Measurements from ENCODE around the gene POLN. TPM values are rescaled to one million over a fixed set of nuclear protein-coding genes. Genes with fewer than 3 reads are reported as not detected.
"Not testable (repeated sequence)": the region's sequence is repeated elsewhere in the genome, so short reads cannot be mapped to it uniquely, and the experiment has no call there.

POLN gene
- polyA plus RNA-seq, 3 donors, result 2.8 to 14.7 (median 5.7) TPM

DNA sequence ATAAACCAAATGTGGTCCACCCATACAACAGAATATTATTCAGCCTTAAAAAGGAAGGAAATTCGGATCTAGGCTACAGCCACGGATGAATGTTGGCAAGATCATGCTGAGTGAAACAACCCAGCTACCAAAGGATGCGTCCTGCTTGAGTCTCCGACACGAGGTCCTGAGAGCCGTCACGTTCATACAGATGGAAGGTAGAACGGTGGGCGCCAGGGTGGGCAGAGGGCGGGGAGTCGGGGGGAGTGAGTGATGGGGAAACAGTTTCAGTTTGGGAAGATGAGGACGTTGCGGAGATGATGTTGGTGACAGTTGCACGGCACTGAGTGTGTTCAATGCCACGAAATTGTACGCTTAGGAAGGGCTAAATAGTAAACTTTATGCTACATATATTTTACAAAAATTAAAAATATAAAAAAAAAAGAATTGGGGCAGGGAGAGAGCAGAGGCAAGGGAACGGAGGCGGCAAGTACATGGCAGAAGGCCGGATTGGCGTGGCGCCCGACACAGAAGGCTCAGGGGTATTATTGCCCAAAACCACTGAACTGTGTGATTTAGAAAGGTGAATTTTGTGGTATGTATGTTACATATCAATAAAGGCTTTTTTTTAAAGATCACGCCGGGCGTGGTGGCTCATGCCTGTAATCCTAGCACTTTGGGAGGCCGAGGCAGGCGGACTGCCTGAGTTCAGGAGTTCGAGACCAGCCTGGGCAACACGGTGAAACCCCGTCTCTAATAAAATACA lies 34.8 kb upstream of the POLN start:
- H3K27ac ChIP-seq (ENCODE audit: low read depth, low read length), result no peak overlapping the region
- WGBS, 3 donors, result 94 to 96% (median 95%) methylated on average over 30 of the region's 30 CpGs

DNA sequence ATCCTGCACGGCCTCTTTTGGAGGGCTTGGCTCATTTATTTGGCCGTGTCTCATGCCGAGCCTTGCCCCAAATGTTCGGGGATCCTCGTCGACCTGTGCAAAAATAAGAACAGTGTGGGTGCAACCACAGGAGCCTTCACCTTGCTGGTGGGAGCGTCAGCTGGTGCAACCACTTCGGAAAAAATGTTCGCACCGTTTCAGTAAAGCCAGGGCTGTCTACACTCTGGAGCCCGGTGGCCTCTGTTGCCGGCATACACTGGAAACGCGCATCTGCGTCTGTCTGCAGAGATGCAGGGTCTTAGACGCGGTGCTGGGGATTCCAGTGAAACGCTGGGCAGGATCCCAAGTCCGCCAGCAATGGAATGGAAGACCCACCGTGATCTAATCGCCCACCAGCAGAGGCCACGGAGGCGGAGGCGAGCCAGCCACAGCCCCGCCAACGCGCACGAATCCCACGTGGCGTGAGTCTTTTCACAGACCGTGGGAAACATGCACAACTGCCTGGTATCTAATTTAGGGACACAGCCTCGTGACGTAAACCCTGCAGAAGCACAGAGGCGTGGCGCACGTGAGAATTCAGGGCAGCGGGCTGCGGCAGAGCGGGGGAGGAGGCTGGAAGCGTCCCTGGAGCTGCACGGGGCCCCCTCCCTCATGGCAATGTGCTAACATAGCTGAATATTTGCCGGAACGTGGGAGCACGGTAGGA lies 33.8 kb upstream of the POLN start:
- 94 to 95% (median 94%) methylated on average over 44 of the region's 44 CpGs for WGBS, 3 donors
- no peak overlapping the region for H3K27ac ChIP-seq (ENCODE audit: low read depth, low read length)

DNA sequence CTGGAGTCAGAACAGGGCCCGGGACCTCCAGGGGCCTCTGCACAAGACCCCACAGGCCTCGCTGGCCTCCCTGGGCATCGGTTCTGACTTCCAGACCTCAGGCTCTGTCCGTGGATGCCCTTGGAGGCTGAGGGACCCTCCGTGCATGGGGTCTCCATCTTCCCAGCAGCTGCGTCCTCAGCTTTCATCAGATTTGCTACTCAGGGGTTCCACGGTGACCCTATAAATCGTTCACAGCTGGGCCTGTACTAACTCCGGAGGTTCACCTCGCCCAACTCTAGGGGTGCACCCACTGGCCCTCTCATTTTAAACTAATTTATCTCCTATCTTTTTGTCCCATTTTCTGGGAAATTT lies 33.1 kb upstream of the POLN start:
- WGBS, 3 donors, result 94 to 95% (median 95%) methylated on average over 7 to 10 of the region's 10 CpGs
- H3K27ac ChIP-seq (ENCODE audit: low read depth, low read length), result not testable (repeated sequence)

DNA sequence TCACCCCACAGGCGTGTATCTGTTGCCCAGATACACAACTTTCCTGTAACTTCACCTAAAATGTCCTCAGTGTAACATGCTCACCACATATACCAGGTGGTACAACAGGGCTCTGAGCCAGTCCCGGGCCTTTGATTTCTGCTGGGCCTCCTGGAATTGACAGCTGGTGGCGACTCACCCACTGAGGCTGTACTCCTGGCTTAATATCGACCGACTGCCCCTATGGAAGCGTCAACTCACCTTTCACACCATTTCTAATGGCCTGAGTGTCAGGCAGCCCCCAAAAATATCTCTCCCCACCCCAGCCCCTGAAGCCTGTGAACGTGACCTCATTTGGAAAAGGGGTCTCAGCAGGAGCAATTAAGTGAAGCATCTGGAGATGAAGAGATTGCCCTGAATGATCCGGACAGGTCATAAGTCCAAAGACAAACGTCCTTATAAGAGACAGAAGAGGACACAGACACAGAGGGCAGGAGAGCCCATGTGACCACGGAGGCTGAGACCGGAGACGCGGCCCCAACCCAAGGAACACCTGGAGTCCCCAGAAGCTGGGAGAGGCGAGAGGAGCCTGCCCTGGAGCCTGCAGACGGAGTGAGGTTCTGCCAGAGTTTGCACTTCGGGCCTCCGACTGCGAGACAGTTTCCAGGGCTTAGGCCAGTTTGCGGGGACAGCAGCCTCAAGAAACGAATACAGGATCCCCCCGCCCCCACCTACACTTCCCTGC lies 32.6 kb upstream of the POLN start:
- 90 to 92% (median 90%) methylated on average over 21 of the region's 21 CpGs for WGBS, 3 donors
- no peak overlapping the region for H3K27ac ChIP-seq (ENCODE audit: low read depth, low read length)

DNA sequence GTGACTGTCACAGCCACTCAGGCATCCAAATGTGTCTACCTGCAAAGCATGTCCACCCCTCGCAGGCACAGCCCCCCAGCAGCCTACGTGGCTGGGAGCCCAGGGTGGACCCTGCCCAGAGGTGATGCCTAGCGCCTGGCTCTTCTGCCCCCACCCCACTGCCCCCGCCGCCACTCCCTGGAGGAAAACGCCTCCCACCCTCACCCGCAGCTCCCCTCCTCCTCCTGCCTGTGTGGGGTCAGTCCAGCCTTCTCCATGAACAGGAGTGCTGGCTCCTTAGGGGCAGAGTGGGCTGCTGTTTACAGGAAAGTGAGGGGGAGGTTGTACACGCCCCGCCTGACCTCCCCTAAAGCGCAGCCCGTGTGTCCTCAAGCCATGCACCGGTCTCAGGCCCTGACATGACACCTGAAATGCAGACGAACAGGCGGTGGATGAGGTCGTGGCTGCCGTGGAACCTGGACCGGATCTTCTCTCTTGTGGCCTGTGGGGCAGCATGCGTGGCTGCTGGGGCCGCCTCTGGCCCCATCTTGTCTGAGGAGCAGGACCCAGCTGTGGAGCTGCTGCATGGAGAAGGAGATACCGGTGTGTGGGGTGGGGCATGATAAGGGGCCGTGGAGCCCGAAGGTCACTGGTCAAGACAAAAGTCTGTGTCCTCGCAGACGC lies 31.9 kb upstream of the POLN start:
- 81 to 86% (median 84%) methylated on average over 23 to 24 of the region's 24 CpGs for WGBS, 3 donors
- no peak overlapping the region for H3K27ac ChIP-seq (ENCODE audit: low read depth, low read length)

DNA sequence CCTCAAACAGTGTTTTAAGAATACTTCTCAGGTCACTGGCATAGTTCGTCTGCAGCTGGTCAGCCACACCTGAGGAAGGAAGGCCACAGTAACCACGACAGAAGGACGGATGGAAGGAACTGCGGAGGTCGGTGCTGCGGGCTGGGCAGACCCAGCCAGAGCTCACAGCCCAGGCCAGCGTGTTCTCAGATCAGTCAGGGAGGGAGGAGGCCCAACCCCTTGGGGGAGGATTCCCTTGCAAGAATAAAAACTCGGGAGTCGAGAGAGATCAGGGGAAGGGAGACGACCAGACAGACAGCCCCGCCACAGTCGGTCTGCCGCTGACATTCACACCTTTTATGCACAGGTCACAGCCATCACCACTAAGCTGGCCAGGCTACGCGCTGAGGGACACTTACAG lies 31.3 kb upstream of the POLN start:
- 67 to 79% (median 70%) methylated on average over 15 of the region's 15 CpGs for WGBS, 3 donors

DNA sequence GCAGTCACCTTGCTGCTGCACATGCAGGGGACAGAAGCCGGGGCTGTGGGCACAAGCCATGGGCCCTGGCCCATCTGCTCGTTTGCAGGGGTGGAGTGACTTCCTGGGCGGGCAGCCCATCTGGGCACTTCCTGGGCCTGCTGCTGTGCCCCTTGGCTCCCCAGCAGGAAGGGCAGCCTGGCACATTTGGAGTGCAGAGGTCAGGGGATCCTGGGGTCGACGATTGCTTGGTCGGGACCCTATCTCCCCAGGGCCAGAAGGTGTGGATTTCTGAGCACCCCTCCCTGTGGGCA lies 30.9 kb upstream of the POLN start:
- H3K27ac ChIP-seq (ENCODE audit: low read depth, low read length), result no peak overlapping the region
- 79 to 91% (median 80%) methylated on average over 6 of the region's 6 CpGs for WGBS, 3 donors

More for the DNA sequence above, 31.3 kb upstream of the POLN start:
- no peak overlapping the region for H3K27ac ChIP-seq (ENCODE audit: low read depth, low read length)

DNA sequence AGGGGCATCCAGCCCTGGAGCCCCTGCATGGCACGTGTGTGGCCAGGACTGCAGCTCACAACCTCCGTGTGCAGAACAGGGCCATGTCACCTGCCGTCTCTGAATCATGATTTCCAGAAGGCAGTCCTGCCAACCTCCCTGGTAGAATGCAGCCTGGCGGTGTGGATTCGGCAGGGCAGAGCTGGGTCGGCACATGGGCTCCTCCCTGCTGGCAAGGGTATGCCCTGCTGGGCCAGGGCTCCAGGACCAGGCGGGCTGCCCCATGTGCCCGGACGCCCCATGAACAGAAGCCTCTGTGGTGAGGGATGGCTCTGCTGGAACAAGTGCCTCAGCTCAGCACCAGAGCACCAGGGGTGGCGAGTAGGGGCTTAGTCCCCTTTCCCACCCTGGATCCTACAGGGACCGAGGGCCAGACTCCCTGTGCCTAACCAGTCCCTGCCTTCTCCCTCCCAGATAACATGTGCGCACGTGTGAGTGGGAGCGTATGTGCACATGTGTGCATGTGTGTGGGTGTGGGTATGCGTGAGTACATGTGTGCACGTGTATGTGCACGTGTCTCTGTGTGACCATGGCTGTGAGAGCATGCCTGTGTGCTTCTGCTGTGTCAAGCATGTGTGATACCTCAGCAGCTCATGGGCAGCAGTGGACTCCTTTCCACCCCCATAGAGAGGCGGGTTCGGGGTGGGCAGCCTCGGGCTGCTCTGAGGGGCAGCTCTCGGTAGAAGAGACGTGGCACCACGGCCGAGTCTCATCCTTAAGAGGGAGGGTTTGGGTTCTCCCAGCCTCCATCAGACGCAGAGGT lies 30.3 kb upstream of the POLN start:
- H3K27ac ChIP-seq (ENCODE audit: low read depth, low read length), result no peak overlapping the region
- 91 to 95% (median 93%) methylated on average over 25 of the region's 25 CpGs for WGBS, 3 donors

DNA sequence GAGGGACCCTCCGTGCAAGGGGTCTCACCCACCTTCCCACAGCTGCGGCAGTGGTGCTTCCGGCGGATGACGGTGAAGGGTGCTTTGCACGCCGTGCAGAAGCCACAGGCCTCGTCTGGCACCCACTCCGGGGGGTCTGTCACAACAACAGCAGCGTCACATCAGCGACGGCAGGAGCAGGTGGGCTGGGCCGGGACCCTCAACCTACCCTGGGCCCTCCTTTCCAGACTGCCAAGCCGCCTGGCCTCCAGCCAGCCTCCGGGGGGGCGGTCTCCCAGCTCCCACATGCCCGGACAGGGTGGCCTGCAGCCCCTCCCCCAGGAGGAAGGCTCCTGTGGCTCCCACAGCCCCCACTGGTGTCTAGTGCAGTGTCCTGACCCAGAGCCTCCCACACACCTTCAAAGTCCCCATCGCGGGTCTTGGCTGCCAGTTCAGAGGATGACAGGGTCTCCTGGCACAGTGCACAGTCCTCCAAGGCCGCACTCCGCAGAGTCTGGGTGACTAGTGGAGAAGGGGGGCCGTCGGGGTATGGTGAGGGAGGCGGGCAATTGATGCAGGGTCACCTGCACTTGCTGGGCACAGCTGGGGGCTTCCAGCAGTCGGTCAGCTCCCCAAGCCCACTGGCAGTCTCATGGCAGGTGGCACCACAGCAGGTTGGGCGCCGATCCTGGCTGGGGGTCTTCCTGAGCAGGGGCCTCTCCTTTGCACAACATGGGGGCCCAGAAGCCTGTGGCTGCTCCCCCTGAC lies 29.5 kb upstream of the POLN start:
- H3K27ac ChIP-seq (ENCODE audit: low read depth, low read length), result no peak overlapping the region
- 82 to 92% (median 88%) methylated on average over 26 to 27 of the region's 27 CpGs for WGBS, 3 donors

DNA sequence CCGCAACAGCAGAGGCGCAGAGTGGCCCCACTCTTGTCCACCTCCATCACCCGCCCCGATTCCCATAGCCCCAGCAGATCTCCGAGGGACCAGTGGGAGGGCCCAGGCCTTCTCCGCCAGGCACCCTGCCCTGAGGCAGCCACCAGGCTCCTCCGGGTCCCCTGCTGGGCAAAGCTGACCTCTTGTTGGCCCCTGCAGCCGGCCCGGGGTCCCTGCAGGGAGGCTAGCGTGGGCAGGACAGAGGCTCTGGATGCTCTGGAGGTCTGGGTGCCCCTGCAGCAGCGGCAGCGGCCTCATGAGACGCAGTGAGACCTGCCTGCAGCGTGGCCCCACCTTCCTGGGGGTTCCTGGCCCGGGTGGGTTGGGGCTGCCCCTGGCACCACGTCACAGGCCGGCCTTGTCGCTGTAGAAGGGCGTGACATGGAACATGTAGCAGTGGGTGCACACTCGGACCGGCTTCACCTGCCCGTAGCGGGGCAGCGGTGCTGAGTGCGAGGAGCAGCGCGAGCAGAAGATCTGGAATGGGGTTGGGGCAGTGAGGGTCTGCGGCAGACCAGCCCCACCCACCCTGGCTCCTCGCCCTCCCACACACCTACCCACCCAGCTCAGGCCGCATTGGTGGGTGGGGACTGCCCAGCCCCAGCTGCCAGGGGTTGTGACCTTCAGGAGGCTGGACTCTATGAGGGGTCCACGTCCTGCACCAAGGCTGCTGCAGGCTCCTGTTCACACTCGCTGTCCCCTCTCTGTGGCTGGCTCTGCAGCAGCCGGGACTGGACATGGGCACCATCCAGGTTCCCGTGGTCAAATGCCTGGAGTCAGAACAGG lies 28.6 kb upstream of the POLN start:
- H3K27ac ChIP-seq (ENCODE audit: low read depth, low read length), result no peak overlapping the region
- 91 to 92% (median 92%) methylated on average over 32 to 34 of the region's 34 CpGs for WGBS, 3 donors

DNA sequence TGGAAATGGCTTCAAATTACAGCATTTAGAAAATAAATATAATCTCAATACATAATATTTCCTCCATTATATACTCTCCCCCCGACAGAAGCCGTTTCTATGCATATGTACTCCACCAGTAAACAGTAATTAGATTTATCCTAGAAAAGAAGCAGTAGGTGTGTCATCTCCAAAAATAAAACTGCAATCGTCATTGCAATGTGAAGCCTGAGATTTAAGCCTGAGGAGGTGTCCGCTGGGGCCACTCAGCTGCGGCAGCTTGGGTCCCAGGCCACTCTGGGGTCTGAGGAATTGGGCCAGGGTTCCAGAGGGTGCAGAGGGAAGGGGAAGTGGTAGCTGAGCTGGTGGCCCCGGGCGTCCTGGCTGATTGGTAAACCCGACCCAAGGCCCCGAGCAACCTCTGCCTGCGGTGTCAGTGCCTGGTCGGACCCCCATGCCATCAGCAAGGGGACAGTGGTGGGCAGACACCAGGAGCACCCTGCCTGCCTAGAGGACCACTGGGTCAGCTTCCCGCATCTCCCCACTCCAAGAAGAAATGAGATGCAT lies 27.8 kb upstream of the POLN start:
- H3K27ac ChIP-seq (ENCODE audit: low read depth, low read length), result no peak overlapping the region
- 77 to 91% (median 82%) methylated on average over 12 of the region's 12 CpGs for WGBS, 3 donors

DNA sequence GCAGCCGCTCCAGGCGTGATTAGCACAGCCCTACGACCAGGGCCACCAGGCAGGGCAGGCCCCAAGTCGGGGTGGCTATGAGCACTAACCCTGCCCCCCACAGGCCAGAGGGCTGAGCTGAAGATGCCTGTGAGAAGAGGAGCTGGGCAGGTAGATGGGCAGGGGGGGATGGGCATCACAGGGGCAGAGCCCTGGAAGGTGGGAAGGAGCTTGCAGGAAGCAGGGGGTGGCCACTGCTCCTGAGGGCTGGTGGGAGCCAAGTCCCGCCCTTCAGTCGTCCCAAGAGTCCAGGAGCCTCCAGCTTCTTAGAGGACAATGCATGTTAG lies 27.2 kb upstream of the POLN start:
- 74 to 83% (median 79%) methylated on average over 6 of the region's 6 CpGs for WGBS, 3 donors
- no peak overlapping the region for H3K27ac ChIP-seq (ENCODE audit: low read depth, low read length)

DNA sequence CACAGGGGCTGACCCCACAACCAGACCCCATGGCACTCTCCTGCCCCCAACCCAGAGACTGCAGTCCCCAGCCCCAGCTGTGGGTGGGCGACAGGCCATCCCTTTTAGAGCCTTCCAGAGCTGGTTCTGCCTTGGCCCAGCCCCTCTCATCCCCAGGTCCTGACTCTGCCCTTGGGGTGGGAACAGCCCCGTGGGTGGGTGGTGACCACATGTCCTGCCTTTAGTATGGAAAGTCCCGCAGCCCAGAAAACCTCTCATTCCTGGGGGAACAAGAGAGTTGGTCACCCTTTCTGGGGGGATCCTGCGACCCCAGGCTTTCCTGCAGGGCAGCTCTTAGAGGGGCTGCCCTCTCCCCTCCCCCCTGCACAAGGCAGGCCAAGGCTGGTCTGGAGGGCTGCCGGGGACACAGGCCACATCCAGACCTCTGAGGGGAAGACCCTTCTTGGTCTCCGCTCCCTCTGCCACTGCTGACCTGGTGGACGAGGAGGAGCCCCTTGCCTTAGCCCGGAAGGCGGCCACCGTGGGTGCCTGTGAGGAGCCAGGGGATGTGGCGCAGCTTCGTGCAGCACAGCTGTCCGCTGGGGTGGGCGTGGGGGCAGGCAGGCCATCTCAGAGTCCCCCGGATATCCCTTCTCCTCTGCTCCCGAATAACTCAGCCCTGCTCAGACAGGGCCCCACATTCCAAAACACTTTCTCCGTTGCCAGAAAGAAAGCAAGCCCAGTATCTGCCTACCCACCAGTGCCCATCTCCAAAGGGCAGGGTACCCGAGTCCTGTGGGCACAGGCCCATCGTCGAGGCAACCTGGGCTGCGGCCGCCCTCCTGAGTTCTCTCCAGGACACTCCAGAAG lies 26.7 kb upstream of the POLN start:
- 80 to 85% (median 84%) methylated on average over 22 of the region's 22 CpGs for WGBS, 3 donors
- no peak overlapping the region for H3K27ac ChIP-seq (ENCODE audit: low read depth, low read length)

DNA sequence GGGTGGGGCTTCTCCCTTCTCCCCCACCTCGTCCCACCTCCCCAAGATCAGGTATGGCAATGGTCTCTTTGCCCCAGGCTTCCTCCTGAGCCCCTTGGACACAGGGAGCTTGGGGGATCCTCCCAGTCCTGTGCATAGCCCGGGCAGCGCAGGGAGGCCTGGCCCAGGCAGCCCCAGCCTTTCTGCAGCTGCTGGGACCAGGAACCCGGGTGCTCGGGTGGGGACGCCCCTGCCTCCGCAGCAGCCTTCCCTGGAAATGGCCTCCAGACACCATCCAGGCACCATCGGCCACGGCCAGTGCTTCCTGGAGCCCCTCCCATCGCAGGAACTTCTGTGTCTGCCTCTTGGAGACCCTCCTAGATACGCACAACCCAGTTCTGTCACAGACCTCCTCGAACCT lies 25.9 kb upstream of the POLN start:
- WGBS, 3 donors, result 86 to 89% (median 86%) methylated on average over 11 to 12 of the region's 12 CpGs
- no peak overlapping the region for H3K27ac ChIP-seq (ENCODE audit: low read depth, low read length)

DNA sequence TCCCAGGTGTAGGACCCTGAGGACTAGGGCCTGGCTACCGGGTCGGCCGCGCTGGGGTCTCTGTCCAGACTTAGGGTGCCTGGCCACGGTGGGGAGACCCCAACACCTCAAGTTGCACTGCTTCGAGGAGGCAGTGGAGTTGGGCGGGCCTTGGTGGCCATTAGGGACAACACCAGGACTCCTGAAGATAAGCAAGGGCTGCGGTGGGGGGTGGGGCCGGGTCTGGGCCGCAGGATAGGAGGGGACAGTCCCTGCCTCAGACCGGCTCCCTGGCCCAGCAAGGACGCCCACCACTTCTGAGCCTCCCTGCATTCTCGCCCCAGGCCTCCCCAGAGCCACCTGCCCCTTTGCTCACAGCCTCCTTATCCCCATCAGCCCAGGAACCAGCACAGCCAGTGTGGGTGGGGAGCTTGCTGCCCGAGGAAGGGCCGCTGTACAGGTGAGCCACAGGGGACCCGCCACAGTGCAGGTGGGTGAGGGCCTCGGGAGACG lies 25.4 kb upstream of the POLN start:
- WGBS, 3 donors, result 86 to 92% (median 86%) methylated on average over 14 to 18 of the region's 18 CpGs
- H3K27ac ChIP-seq (ENCODE audit: low read depth, low read length), result no peak overlapping the region

DNA sequence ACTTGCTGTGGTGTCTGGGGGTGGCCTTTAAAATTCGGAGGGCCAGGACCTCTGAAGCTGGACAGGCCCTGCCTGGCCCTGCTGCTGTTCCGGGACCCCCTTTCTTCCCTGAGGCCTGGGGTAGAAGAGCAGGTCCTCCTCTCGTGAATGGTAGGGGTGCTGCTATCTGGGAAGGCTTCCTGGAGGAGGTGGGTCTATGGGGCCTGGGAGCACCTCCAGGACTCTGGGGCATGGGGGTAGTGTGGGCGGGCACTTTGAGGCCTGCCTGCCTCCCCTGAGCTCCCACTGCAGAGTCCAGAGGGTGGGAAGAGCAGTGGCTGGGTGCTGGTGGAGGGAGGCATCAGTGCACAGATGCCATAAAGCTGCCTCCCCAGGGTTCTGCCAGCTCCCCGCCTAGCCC lies 24.9 kb upstream of the POLN start:
- H3K27ac ChIP-seq (ENCODE audit: low read depth, low read length), result no peak overlapping the region
- WGBS, 3 donors, result 73 to 86% (median 82%) methylated on average over 5 of the region's 5 CpGs

Data from adipose tissue (tissue), 3 donors.